HEK293 (cell line): ENCODE data around the gene ADRB2.

ENCODE experiments used
- BCL6B ChIP-seq: fragments of 450-650 bp; formaldehyde crosslinking; IDR thresholded peaks from 2 replicates; pipeline ENCODE4 v1.5.1; 2017; ENCODE audit warnings: missing biosample characterization, missing genetic modification characterization
- EGR2 ChIP-seq: fragments of 450-650 bp; formaldehyde crosslinking; IDR thresholded peaks from 2 replicates; pipeline ENCODE4 v1.5.1; 2016; ENCODE audit warnings: low read depth, missing biosample characterization, missing genetic modification characterization
- FEZF1 ChIP-seq: fragments of 450-650 bp; formaldehyde crosslinking; IDR thresholded peaks from 2 replicates; pipeline ENCODE4 v1.5.1; 2016; ENCODE audit warnings: missing biosample characterization, missing genetic modification characterization
- HOXC10 ChIP-seq: sonication (generic); formaldehyde crosslinking; IDR thresholded peaks from 2 replicates; pipeline ENCODE4 v1.8.1; 2023; ENCODE audit warnings: mild to moderate bottlenecking, missing genetic modification reagents
- INSM2 ChIP-seq: fragments of 450-650 bp; formaldehyde crosslinking; IDR thresholded peaks from 2 replicates; pipeline ENCODE4 v1.5.1; 2016; ENCODE audit warnings: missing biosample characterization, missing genetic modification characterization
- KLF9 ChIP-seq: fragments of 450-650 bp; formaldehyde crosslinking; IDR thresholded peaks from 2 replicates; pipeline ENCODE4 v1.5.1; 2016; ENCODE audit warnings: missing biosample characterization, missing genetic modification characterization, low read depth
- MYNN ChIP-seq: fragments of 450-650 bp; formaldehyde crosslinking; IDR thresholded peaks from 2 replicates; pipeline ENCODE4 v1.5.1; 2016; ENCODE audit warnings: missing biosample characterization, missing genetic modification characterization, borderline replicate concordance
- OVOL3 ChIP-seq: fragments of 450-650 bp; formaldehyde crosslinking; IDR thresholded peaks from 2 replicates; pipeline ENCODE4 v1.5.1; 2016; ENCODE audit warnings: missing biosample characterization, missing genetic modification characterization
- TRIM28 ChIP-seq: IDR thresholded peaks from 2 replicates; pipeline ENCODE4 v1.6.1; 2011; ENCODE audit warnings: low read length, control low read depth, borderline replicate concordance
- WT1 ChIP-seq: fragments of 450-650 bp; formaldehyde crosslinking; IDR thresholded peaks from 2 replicates; pipeline ENCODE4 v1.5.1; 2016; ENCODE audit warnings: missing biosample characterization, missing genetic modification characterization
- ZBTB48 ChIP-seq: fragments of 450-650 bp; formaldehyde crosslinking; IDR thresholded peaks from 2 replicates; pipeline ENCODE4 v1.5.1; 2016; ENCODE audit warnings: missing biosample characterization, missing genetic modification characterization
- ZBTB49 ChIP-seq: fragments of 450-650 bp; formaldehyde crosslinking; IDR thresholded peaks from 2 replicates; pipeline ENCODE4 v1.5.1; 2016; ENCODE audit warnings: missing biosample characterization, missing genetic modification characterization, low read depth
- ZNF121 ChIP-seq: fragments of 450-650 bp; formaldehyde crosslinking; IDR thresholded peaks from 2 replicates; pipeline ENCODE4 v1.5.1; 2016; ENCODE audit warnings: missing biosample characterization, missing genetic modification characterization
- ZNF155 ChIP-seq: fragments of 450-650 bp; formaldehyde crosslinking; IDR thresholded peaks from 2 replicates; pipeline ENCODE4 v1.5.1; 2016; ENCODE audit warnings: missing biosample characterization, missing genetic modification characterization
- ZNF184 ChIP-seq: fragments of 450-650 bp; IDR thresholded peaks from 2 replicates; pipeline ENCODE4 v1.5.1; 2018; ENCODE audit warnings: missing biosample characterization, mild to moderate bottlenecking, missing genetic modification characterization
- ZNF211 ChIP-seq: fragments of 450-650 bp; formaldehyde crosslinking; IDR thresholded peaks from 2 replicates; pipeline ENCODE4 v1.5.1; 2016; ENCODE audit warnings: low read depth, missing biosample characterization, missing genetic modification characterization
- ZNF214 ChIP-seq: fragments of 450-650 bp; formaldehyde crosslinking; IDR thresholded peaks from 2 replicates; pipeline ENCODE4 v1.5.1; 2017; ENCODE audit warnings: missing biosample characterization, mild to moderate bottlenecking, missing genetic modification characterization, borderline replicate concordance
- ZNF274 ChIP-seq, 2 experiments: fragments of 200-500 bp in 1 of 2; fragments of 450-650 bp in 1 of 2; sonication (Bioruptor generic) in 1 of 2; formaldehyde crosslinking in 1 of 2; IDR thresholded peaks; 2 replicates each; pipeline versions ENCODE4 v1.5.1 to v1.6.1; 2014 to 2016; ENCODE audit warnings: borderline replicate concordance in 1 of 2, inconsistent platforms in 1 of 2, low read length in 1 of 2, missing biosample characterization in 1 of 2, missing genetic modification characterization in 1 of 2
- ZNF350 ChIP-seq: fragments of 450-650 bp; formaldehyde crosslinking; IDR thresholded peaks from 2 replicates; pipeline ENCODE4 v1.5.0; 2017; ENCODE audit warnings: missing biosample characterization, mild to moderate bottlenecking, missing genetic modification characterization
- ZNF366 ChIP-seq: fragments of 450-650 bp; formaldehyde crosslinking; conservative IDR thresholded peaks from 2 replicates; pipeline ENCODE4 v1.5.1; 2016; ENCODE audit warnings: missing biosample characterization, missing genetic modification characterization
- ZNF391 ChIP-seq: fragments of 450-650 bp; formaldehyde crosslinking; IDR thresholded peaks from 2 replicates; pipeline ENCODE4 v1.5.1; 2016; ENCODE audit warnings: low read depth, missing biosample characterization, missing genetic modification characterization, borderline replicate concordance
- ZNF416 ChIP-seq: fragments of 450-650 bp; formaldehyde crosslinking; IDR thresholded peaks from 2 replicates; pipeline ENCODE4 v1.5.1; 2016; ENCODE audit warnings: missing biosample characterization, missing genetic modification characterization
- ZNF423 ChIP-seq: fragments of 450-650 bp; formaldehyde crosslinking; IDR thresholded peaks from 2 replicates; pipeline ENCODE4 v1.5.1; 2016; ENCODE audit warnings: missing biosample characterization, missing genetic modification characterization
- ZNF433 ChIP-seq: fragments of 450-650 bp; formaldehyde crosslinking; IDR thresholded peaks from 2 replicates; pipeline ENCODE4 v1.5.1; 2016; ENCODE audit warnings: missing biosample characterization, missing genetic modification characterization, low read depth
- ZNF513 ChIP-seq: fragments of 450-650 bp; IDR thresholded peaks from 2 replicates; pipeline ENCODE4 v1.5.1; 2018; ENCODE audit warnings: missing biosample characterization, missing genetic modification characterization
- ZNF521 ChIP-seq: fragments of 450-650 bp; formaldehyde crosslinking; IDR thresholded peaks from 2 replicates; pipeline ENCODE4 v1.5.1; 2017; ENCODE audit warnings: missing biosample characterization, mild to moderate bottlenecking, missing genetic modification characterization
- ZNF555 ChIP-seq: fragments of 450-650 bp; formaldehyde crosslinking; conservative IDR thresholded peaks from 2 replicates; pipeline ENCODE4 v1.5.1; 2017; ENCODE audit warnings: missing biosample characterization, mild to moderate bottlenecking, missing genetic modification characterization, inconsistent platforms
- ZNF561 ChIP-seq: fragments of 450-650 bp; IDR thresholded peaks from 2 replicates; pipeline ENCODE4 v1.5.1; 2018; ENCODE audit warnings: missing biosample characterization, missing genetic modification characterization, borderline replicate concordance
- ZNF596 ChIP-seq: fragments of 450-650 bp; IDR thresholded peaks from 2 replicates; pipeline ENCODE4 v1.5.0; 2018; ENCODE audit warnings: missing biosample characterization, mild to moderate bottlenecking, missing genetic modification characterization, moderate library complexity
- ZNF600 ChIP-seq: fragments of 450-650 bp; formaldehyde crosslinking; IDR thresholded peaks from 2 replicates; pipeline ENCODE4 v1.5.1; 2016; ENCODE audit warnings: missing biosample characterization, missing genetic modification characterization
- ZNF623 ChIP-seq: fragments of 450-650 bp; formaldehyde crosslinking; IDR thresholded peaks from 2 replicates; pipeline ENCODE4 v1.5.1; 2016; ENCODE audit warnings: missing biosample characterization, missing genetic modification characterization
- ZNF629 ChIP-seq: fragments of 450-650 bp; formaldehyde crosslinking; IDR thresholded peaks from 2 replicates; pipeline ENCODE4 v1.5.1; 2017; ENCODE audit warnings: missing biosample characterization, missing genetic modification characterization
- ZNF677 ChIP-seq: fragments of 450-650 bp; IDR thresholded peaks from 2 replicates; pipeline ENCODE4 v1.5.0; 2018; ENCODE audit warnings: missing biosample characterization, mild to moderate bottlenecking, missing genetic modification characterization, moderate library complexity
- ZNF768 ChIP-seq: fragments of 450-650 bp; formaldehyde crosslinking; IDR thresholded peaks from 2 replicates; pipeline ENCODE4 v1.5.1; 2018; ENCODE audit warnings: missing biosample characterization, mild to moderate bottlenecking, missing genetic modification characterization
- ZSCAN23 ChIP-seq: fragments of 450-650 bp; formaldehyde crosslinking; IDR thresholded peaks from 2 replicates; pipeline ENCODE4 v1.5.1; 2016; ENCODE audit warnings: missing biosample characterization, missing genetic modification characterization

Gene ADRB2

GRCh38 chr5:148808864-148809642, 17.4 kb upstream of the ADRB2 start (continued):
- no peak for TF ChIP-seq OVOL3 (tag by site-specific recombination)
- no peak for TF ChIP-seq BCL6B
- TF ChIP-seq ZNF214 (tag by site-specific recombination): no peak
- TF ChIP-seq ZNF768 (tag by site-specific recombination): no peak
- TF ChIP-seq ZNF521: no peak
- TF ChIP-seq ZNF121: no peak
- TF ChIP-seq ZNF555 (tag by site-specific recombination): no peak
- TF ChIP-seq EGR2 (tag by site-specific recombination): no peak
- TF ChIP-seq ZBTB49 (tag by site-specific recombination): no peak
- 0 out of 2 replicates have a peak, but pooled peaks have one; percentile 35 for TF ChIP-seq WT1 (tag by site-specific recombination)
- no peak for TF ChIP-seq ZBTB48 (tag by site-specific recombination)
- no peak for TF ChIP-seq ZSCAN23
- TF ChIP-seq ZNF596 (tag by site-specific recombination): no peak
- peak; percentile 91 for TF ChIP-seq TRIM28
- no peak for TF ChIP-seq ZNF677
- no peak for TF ChIP-seq ZNF623 (tag by site-specific recombination)
- no peak for TF ChIP-seq ZNF211 (tag by site-specific recombination)
- no peak for TF ChIP-seq ZNF433 (tag by site-specific recombination)
- no peak for TF ChIP-seq MYNN (tag by site-specific recombination)
- no peak for TF ChIP-seq ZNF274 (IDR thresholded peaks at IDR 0.05; ENCODE audit: low read length)
- no peak for TF ChIP-seq ZNF274 (tag by site-specific recombination; IDR thresholded peaks at IDR 0.05; ENCODE audit: borderline replicate concordance)
- TF ChIP-seq ZNF366 (tag by site-specific recombination): peak; percentile 33; the same call in 1 of the 2 replicates
- TF ChIP-seq HOXC10: peak; percentile 83; the same call in 1 of the 2 replicates
- 0 out of 2 replicates have a peak, but pooled peaks have one; percentile 34 for TF ChIP-seq ZNF600 (tag by site-specific recombination)
- no peak for TF ChIP-seq ZNF184 (tag by site-specific recombination)
- TF ChIP-seq ZNF155 (tag by site-specific recombination): no peak
- TF ChIP-seq ZNF513: no peak
- TF ChIP-seq INSM2 (tag by site-specific recombination): no peak
- TF ChIP-seq ZNF350 (tag by site-specific recombination): no peak
- TF ChIP-seq FEZF1 (tag by site-specific recombination): peak; percentile 61; the same call in 1 of the 2 replicates
- TF ChIP-seq ZNF416 (tag by site-specific recombination): no peak
- TF ChIP-seq ZNF629 (tag by site-specific recombination): 0 out of 2 replicates have a peak, but pooled peaks have one; percentile 39
- TF ChIP-seq ZNF423: 0 out of 2 replicates have a peak, but pooled peaks have one; percentile 27
- peak; percentile 32; the same call in 1 of the 2 replicates for TF ChIP-seq ZNF561 (tag by site-specific recombination)
- TF ChIP-seq ZNF391 (tag by site-specific recombination): no peak
- TF ChIP-seq KLF9 (tag by site-specific recombination): no peak
